GM12878 (cell line): ENCODE results near the gene RTN4R. TPM values are rescaled to one million over a fixed set of nuclear protein-coding genes. Genes with fewer than 3 reads are reported as not detected.
"Not testable (repeated sequence)": the region's sequence is repeated elsewhere in the genome, so short reads cannot be mapped to it uniquely, and the experiment has no call there.

Source experiments
- ATAC-seq: fragments of 200-7000 bp; cut with Tn5 transposase; 3 replicates; pipeline ENCODE4 v1.9.1; 2020; ENCODE audit warnings: mild to moderate bottlenecking, moderate library complexity
- BruUV-seq: library from RNA; stranded (reverse); fragments of 400-500 nt; replicated peaks from 2 replicates; lab custom pipeline; 2021; lab: Mats Ljungman, UMichigan
- CTCF ChIA-PET: fragments of 300-600 bp; sonication (Branson Sonifier 250); formaldehyde crosslinking; extraction: SDS; loops from one replicate; lab custom pipeline; 2021; ENCODE audit warnings: inconsistent platforms; lab: Yijun Ruan, JAX
- POLR2A ChIA-PET: fragments of 350-600 bp; formaldehyde crosslinking; extraction: SDS; loops from one replicate; lab custom pipeline; 2021; ENCODE audit warnings: inconsistent platforms; lab: Charles Lee
- RAD21 ChIA-PET: fragments of 300-600 bp; sonication (Branson Sonifier 250); formaldehyde crosslinking; loops from one replicate; lab custom pipeline; 2023; ENCODE audit warnings: antibody characterized with exemption; ENCODE audit not compliant: unreplicated experiment; lab: Charles Lee
- SMC1A ChIA-PET: fragments of 300-600 bp; sonication (Branson Sonifier 250); formaldehyde crosslinking; loops from one replicate; lab custom pipeline; 2023; ENCODE audit not compliant: unreplicated experiment, uncharacterized antibody; lab: Charles Lee
- DNase-seq: peaks from one replicate; pipeline ENCODE4 v3.0.0-alpha.2; 2011; ENCODE audit warnings: low read depth, low spot score
- FAIRE-seq: peaks from 3 replicates; lab custom pipeline; 2011; peaks lifted over from hg19 to GRCh38; lab: Jason Lieb, UNC
- H2AFZ ChIP-seq: 2 replicates; pipeline ENCODE4 v1.6.0; 2011; ENCODE audit warnings: low read depth, low read length, control low read depth; ENCODE audit not compliant: control insufficient read depth
- H3K27ac ChIP-seq: 2 replicates; pipeline ENCODE4 v1.5.1; 2011; ENCODE audit warnings: control low read depth; ENCODE audit not compliant: control insufficient read depth, insufficient read depth
- H3K27me3 ChIP-seq, 2 experiments: replicated peaks in 1 of 2; 2 replicates each; pipeline versions ENCODE4 v1.6.0 to v1.6.1; 2011; ENCODE audit warnings: low read length in 1 of 2; ENCODE audit not compliant: control insufficient read depth in 2 of 2, insufficient read depth in 2 of 2
- H3K36me3 ChIP-seq, 2 experiments: 2 replicates each; pipeline ENCODE4 v1.5.1; 2011; ENCODE audit warnings: low read length in 1 of 2; ENCODE audit not compliant: control insufficient read depth in 2 of 2, insufficient read depth in 2 of 2
- H3K4me1 ChIP-seq: 2 replicates; pipeline ENCODE4 v1.6.1; 2011; ENCODE audit warnings: mild to moderate bottlenecking, low read length, moderate library complexity, mixed read lengths; ENCODE audit not compliant: control insufficient read depth, insufficient read depth
- H3K4me2 ChIP-seq: 2 replicates; pipeline ENCODE4 v1.6.0; 2011; ENCODE audit warnings: control low read depth; ENCODE audit not compliant: control insufficient read depth, insufficient read depth
- H3K4me3 ChIP-seq: fragments of 200-600 bp; sonication (generic); 2 replicates; pipeline ENCODE4 v1.5.1; 2016
- H3K79me2 ChIP-seq: 2 replicates; pipeline ENCODE4 v1.6.0; 2011; ENCODE audit warnings: low read length; ENCODE audit not compliant: control insufficient read depth, insufficient read depth
- H3K9ac ChIP-seq: 2 replicates; pipeline ENCODE4 v1.8.0; 2011; ENCODE audit warnings: low read length, control low read depth, mixed read lengths; ENCODE audit not compliant: control insufficient read depth, insufficient read depth
- H3K9me3 ChIP-seq: replicated peaks from 3 replicates; pipeline ENCODE4 v1.5.1; 2011; ENCODE audit warnings: mild to moderate bottlenecking, low read length; ENCODE audit not compliant: control insufficient read depth, insufficient read depth
- H4K20me1 ChIP-seq: 2 replicates; pipeline ENCODE4 v1.6.0; 2011; ENCODE audit not compliant: control insufficient read depth, insufficient read depth
- E2F4 ChIP-seq: IDR thresholded peaks from 2 replicates; pipeline ENCODE4 v1.6.1; 2012; ENCODE audit warnings: low read depth, low read length, improper control_type of control experiment
- NBN ChIP-seq: fragments of 450-650 bp; IDR thresholded peaks from 2 replicates; pipeline ENCODE4 v1.6.1; 2016
- SPI1 ChIP-seq: IDR thresholded peaks from 2 replicates; pipeline ENCODE4 v1.6.1; 2011; ENCODE audit warnings: low read depth, mild to moderate bottlenecking, low read length, moderate library complexity, borderline replicate concordance; ENCODE audit not compliant: insufficient read depth
- SREBF1 ChIP-seq: IDR thresholded peaks from 2 replicates; pipeline ENCODE4 v1.6.1; 2012; ENCODE audit warnings: mild to moderate bottlenecking, low read length
- ZNF687 ChIP-seq: fragments of 450-650 bp; IDR thresholded peaks from 2 replicates; pipeline ENCODE4 v1.6.1; 2017; ENCODE audit warnings: mild to moderate bottlenecking, moderate library complexity
- WGBS: methylation state at CpG from one replicate; pipeline ENCODE4 v1.1.6; 2016; ENCODE audit warnings: low lambda C conversion rate; ENCODE audit not compliant: insufficient replicate concordance, insufficient coverage; ENCODE audit errors: missing lambda C conversion rate; 5-methylcytosine and 5-hydroxymethylcytosine counted together
- in situ Hi-C: fragments of 300-500 bp; cut with MboI; formaldehyde crosslinking; loops from 9 replicates; pipeline ENCODE4 v1.14.3; 2018; ENCODE audit warnings: mixed read lengths
- intact Hi-C: fragments of 100-400 bp; cut with micrococcal nuclease; formaldehyde crosslinking; loops from one replicate; pipeline ENCODE4 v1.14.2; 2022; ENCODE audit not compliant: unreplicated experiment
- polyA plus RNA-seq, 11 experiments: library from polyadenylated mRNA; depleted of rRNA in 4 of 11; unstranded in 6 of 11; stranded (reverse) in 5 of 11; fragments of >200 nt; fragmentation: Nextera tagmentation in 4 of 11; fragmentation: Illumina TruSeq in 1 of 11; extraction: Ambion mirVana in 4 of 11; extraction: Trizol in 1 of 11; gene quantifications; 1 replicate in 1 of 11; 2 replicates in 10 of 11; pipeline versions ENCODE4 v1.2.1 to v1.2.3, GENCODE V29; 2011 to 2016; ENCODE audit warnings: inconsistent platforms in 2 of 11, missing spikeins in 2 of 11, low read depth in 1 of 11
- total RNA-seq, 4 experiments: library from RNA; depleted of rRNA in 3 of 4; stranded (reverse); fragments of >200 nt in 3 of 4; fragmentation: Illumina TruSeq in 1 of 4; extraction: Trizol in 1 of 4; gene quantifications; 2 replicates each; pipeline versions ENCODE4 v1.2.1 to v1.2.3, GENCODE V29; 2013 to 2021

RTN4R gene
- total and polyA plus RNA-seq, 10 of the 15 experiments (the other 5 are each of a cell fraction or from before 2014, with no cell fraction given): 0.03 to 1.0 (median 0.60) TPM; not detected in 2

- TF ChIP-seq SREBF1 (no peak), E2F4 (no peak), SPI1 (no peak), ZNF687 (no peak), NBN (no peak)
These were observed 3.3 kb downstream of the RTN4R start (continued) for GRCh38 chr22:20264614-20265452.

GRCh38 chr22:20263404-20264281 is 4.5 kb downstream of the RTN4R start:
- H2AFZ ChIP-seq, CTCF ChIA-PET, H3K4me3 ChIP-seq, DNase-seq, ATAC-seq, H3K36me3 ChIP-seq, POLR2A ChIA-PET, H3K79me2 ChIP-seq, H3K4me1 ChIP-seq, SMC1A ChIA-PET, H4K20me1 ChIP-seq, RAD21 ChIA-PET, H3K9ac ChIP-seq, FAIRE-seq, H3K27ac ChIP-seq, intact Hi-C loops, BruUV-seq, H3K4me2 ChIP-seq, H3K9me3 ChIP-seq, H3K27me3 ChIP-seq: not testable (repeated sequence)
- in situ Hi-C loops: loop anchor here (5.0 to 10.0 kb wide), 2 partner anchors 46 to 109 kb away; partner anchors contain the start of gene CCDC188
- 33% methylated on average over 17 of the region's 17 CpGs for WGBS
